Osteocyte (in vitro differentiated cells): ENCODE results near the gene PITX1. TPM values are rescaled to one million over a fixed set of nuclear protein-coding genes. Genes with fewer than 3 reads are reported as not detected.
"Not testable (repeated sequence)": the region's sequence is repeated elsewhere in the genome, so short reads cannot be mapped to it uniquely, and the experiment has no call there.

Experiments
- DNase-seq: peaks from one replicate; pipeline ENCODE4 v3.0.0; 2021; ENCODE audit warnings: mixed read lengths; ENCODE audit not compliant: unreplicated experiment; ENCODE audit errors: extremely low spot score
- H3K27ac Mint-ChIP-seq: one replicate; pipeline ENCODE4 v1.8.0; 2021; ENCODE audit warnings: mild to moderate bottlenecking, mixed read lengths; ENCODE audit not compliant: unreplicated experiment
- H3K27me3 Mint-ChIP-seq: one replicate; pipeline ENCODE4 v1.8.0; 2021; ENCODE audit warnings: mixed read lengths; ENCODE audit not compliant: unreplicated experiment
- H3K36me3 Mint-ChIP-seq: one replicate; pipeline ENCODE4 v1.8.0; 2021; ENCODE audit warnings: mixed read lengths; ENCODE audit not compliant: unreplicated experiment
- H3K4me1 Mint-ChIP-seq: one replicate; pipeline ENCODE4 v1.8.0; 2021; ENCODE audit warnings: mixed read lengths; ENCODE audit not compliant: unreplicated experiment
- H3K4me3 Mint-ChIP-seq: one replicate; pipeline ENCODE4 v1.8.0; 2021; ENCODE audit warnings: mild to moderate bottlenecking, moderate library complexity, mixed read lengths; ENCODE audit not compliant: unreplicated experiment
- H3K9me3 Mint-ChIP-seq: one replicate; pipeline ENCODE4 v1.8.0; 2021; ENCODE audit warnings: mixed read lengths; ENCODE audit not compliant: unreplicated experiment
- total RNA-seq: library from RNA; stranded (reverse); gene quantifications from 2 replicates; pipeline ENCODE4 v1.2.1, GENCODE V29; 2021
- TF ChIP-seq, protein P1 (sequence below): fragments of 200-600 bp; sonication (generic); IDR thresholded peaks from 2 replicates; pipeline ENCODE4 v1.5.0; 2021; ENCODE audit warnings: antibody characterized with exemption, mild to moderate bottlenecking, moderate library complexity

PITX1 gene
- total RNA-seq, 1 donor from 2014 or later = 0.13 TPM

GRCh38 chr5:134994560-134995156, 39.4 kb downstream of the PITX1 start:
- H3K36me3 Mint-ChIP-seq = peaks cover 5% of the 10 kb centered on the region
- DNase-seq = no peak
- H3K4me1 Mint-ChIP-seq = no peaks in the 10 kb centered on the region
- no peak overlapping the region for H3K4me3 Mint-ChIP-seq
- H3K27me3 Mint-ChIP-seq = peaks cover 46% of the 10 kb centered on the region
- TF ChIP-seq, protein P1, sequence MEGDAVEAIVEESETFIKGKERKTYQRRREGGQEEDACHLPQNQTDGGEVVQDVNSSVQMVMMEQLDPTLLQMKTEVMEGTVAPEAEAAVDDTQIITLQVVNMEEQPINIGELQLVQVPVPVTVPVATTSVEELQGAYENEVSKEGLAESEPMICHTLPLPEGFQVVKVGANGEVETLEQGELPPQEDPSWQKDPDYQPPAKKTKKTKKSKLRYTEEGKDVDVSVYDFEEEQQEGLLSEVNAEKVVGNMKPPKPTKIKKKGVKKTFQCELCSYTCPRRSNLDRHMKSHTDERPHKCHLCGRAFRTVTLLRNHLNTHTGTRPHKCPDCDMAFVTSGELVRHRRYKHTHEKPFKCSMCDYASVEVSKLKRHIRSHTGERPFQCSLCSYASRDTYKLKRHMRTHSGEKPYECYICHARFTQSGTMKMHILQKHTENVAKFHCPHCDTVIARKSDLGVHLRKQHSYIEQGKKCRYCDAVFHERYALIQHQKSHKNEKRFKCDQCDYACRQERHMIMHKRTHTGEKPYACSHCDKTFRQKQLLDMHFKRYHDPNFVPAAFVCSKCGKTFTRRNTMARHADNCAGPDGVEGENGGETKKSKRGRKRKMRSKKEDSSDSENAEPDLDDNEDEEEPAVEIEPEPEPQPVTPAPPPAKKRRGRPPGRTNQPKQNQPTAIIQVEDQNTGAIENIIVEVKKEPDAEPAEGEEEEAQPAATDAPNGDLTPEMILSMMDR = no peak
- no peak overlapping the region for H3K27ac Mint-ChIP-seq
- peaks cover 9% of the 10 kb centered on the region for H3K9me3 Mint-ChIP-seq

DNA sequence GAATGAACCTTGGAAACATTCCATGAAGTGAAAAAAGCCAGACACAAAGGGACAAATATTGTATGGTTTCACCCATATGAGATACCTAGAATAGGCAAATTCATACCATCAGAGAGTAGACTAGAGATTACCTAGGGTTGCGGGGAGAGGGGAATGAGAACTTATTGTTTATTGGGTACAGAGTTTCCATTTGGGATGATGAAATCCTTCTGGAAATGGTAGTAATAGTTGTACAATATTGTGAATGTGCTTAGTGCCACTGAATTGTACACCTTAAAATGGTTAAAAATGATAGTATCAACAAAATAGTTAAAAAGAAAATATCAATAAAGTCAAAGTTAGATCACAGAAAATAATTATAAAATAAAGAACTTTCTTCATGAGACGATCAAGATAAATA, 40.9 kb downstream of the PITX1 start:
- peaks cover 9% of the 10 kb centered on the region for H3K9me3 Mint-ChIP-seq
- no peaks in the 10 kb centered on the region for H3K4me1 Mint-ChIP-seq
- peaks cover 50% of the 10 kb centered on the region for H3K27me3 Mint-ChIP-seq
- TF ChIP-seq, protein P1 = no peak
- DNase-seq = no peak
- H3K27ac Mint-ChIP-seq = no peak overlapping the region
- no peak overlapping the region for H3K4me3 Mint-ChIP-seq
- peaks cover 5% of the 10 kb centered on the region for H3K36me3 Mint-ChIP-seq

GRCh38 chr5:134992148-134992547, 41.9 kb downstream of the PITX1 start:
- Mint-ChIP-seq H3K27me3 (peaks cover 56% of the 10 kb centered on the region), H3K27ac (no peak overlapping the region), H3K9me3 (peaks cover 9% of the 10 kb centered on the region), H3K4me1 (no peaks in the 10 kb centered on the region), H3K4me3 (no peak overlapping the region), H3K36me3 (peaks cover 5% of the 10 kb centered on the region)
- TF ChIP-seq, protein P1 = no peak
- DNase-seq = no peak

GRCh38 chr5:134990183-134990582, 43.8 kb downstream of the PITX1 start:
- H3K9me3 Mint-ChIP-seq, H3K4me3 Mint-ChIP-seq, H3K27ac Mint-ChIP-seq, DNase-seq, H3K36me3 Mint-ChIP-seq, H3K4me1 Mint-ChIP-seq: not testable (repeated sequence)
- peaks cover 56% of the 10 kb centered on the region for H3K27me3 Mint-ChIP-seq

DNA sequence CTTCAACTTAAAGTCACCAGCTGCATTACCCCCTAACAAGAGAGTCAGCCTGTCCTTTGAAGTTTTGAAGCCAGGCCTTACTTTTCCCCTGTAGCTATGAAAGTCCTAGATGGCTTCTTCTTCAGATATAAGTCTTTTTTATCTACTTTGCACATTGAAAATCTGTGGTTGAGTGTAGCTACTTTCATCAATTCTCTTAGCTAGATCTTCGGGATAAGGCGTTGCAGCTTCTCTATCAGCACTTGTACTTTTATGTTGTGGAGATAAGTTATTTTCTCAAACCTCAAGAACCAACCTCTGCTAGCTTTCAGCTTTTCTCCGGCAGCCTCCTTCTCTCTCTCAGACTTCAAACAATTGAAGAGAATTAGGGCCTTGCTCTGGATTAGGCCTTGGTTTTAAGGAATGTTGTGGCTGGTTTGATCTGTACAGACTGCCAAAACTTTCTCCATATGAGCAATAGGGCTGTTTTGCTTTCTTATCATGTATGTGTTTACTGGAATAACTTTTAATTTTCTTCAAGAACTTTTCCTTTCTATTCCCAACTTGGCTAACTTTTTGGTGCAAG, 44.7 kb downstream of the PITX1 start:
- peaks cover 13% of the 10 kb centered on the region for H3K9me3 Mint-ChIP-seq
- H3K4me3 Mint-ChIP-seq = no peak overlapping the region
- H3K27ac Mint-ChIP-seq = no peak overlapping the region
- peaks cover 5% of the 10 kb centered on the region for H3K36me3 Mint-ChIP-seq
- no peaks in the 10 kb centered on the region for H3K4me1 Mint-ChIP-seq
- DNase-seq = no peak
- TF ChIP-seq, protein P1 = no peak
- peaks cover 49% of the 10 kb centered on the region for H3K27me3 Mint-ChIP-seq
